Colonic mucosa (tissue), 4 donors: ENCODE data around the gene MRPL43. TPM values are rescaled to one million over a fixed set of nuclear protein-coding genes. Genes with fewer than 3 reads are reported as not detected.
A peak's percentile ranks its signal among the peaks of the same experiment; 100 is the strongest.

Experiments used
- DNase-seq: peaks from one replicate; pipeline ENCODE4 v3.0.0-alpha.2; 2020
- H3K27ac ChIP-seq: fragments of 200-600 bp; one replicate; pipeline ENCODE4 v1.8.0; 2021
- H3K27me3 ChIP-seq: fragments of 200-600 bp; one replicate; pipeline ENCODE4 v1.8.0; 2021
- H3K36me3 ChIP-seq: fragments of 200-600 bp; one replicate; pipeline ENCODE4 v1.8.0; 2021
- H3K4me1 ChIP-seq: fragments of 200-600 bp; one replicate; pipeline ENCODE4 v1.8.0; 2021; ENCODE audit warnings: mild to moderate bottlenecking
- H3K4me3 ChIP-seq: fragments of 200-600 bp; one replicate; pipeline ENCODE4 v1.8.0; 2021
- H3K9ac ChIP-seq, 2 donors: one replicate each; pipeline ENCODE4 v1.7.0; 2013; ENCODE audit warnings: control low read depth in 2 of 2, low read depth in 2 of 2, low read length in 2 of 2
- H3K9me3 ChIP-seq: fragments of 200-600 bp; one replicate; pipeline ENCODE4 v1.8.0; 2021
- CTCF ChIP-seq: fragments of 200-600 bp; IDR thresholded peaks from one replicate; pipeline ENCODE4 v1.8.0; 2022; ENCODE audit warnings: antibody characterized with exemption, mild to moderate bottlenecking
- intact Hi-C: fragments of 100-400 bp; cut with DNase I; formaldehyde crosslinking; loops from one replicate; pipeline ENCODE4 v1.14.1; 2022
- total RNA-seq, 2 donors: library from RNA; stranded (reverse); fragmentation: NEBNext Ultra II Directional in 1 of 2; extraction: Animal tissue kit (Norgen Biotek cat#: 25700) in 1 of 2; gene quantifications; one replicate each; pipeline ENCODE4 v1.2.1, GENCODE V29; 2021
- donor health status: healthy.
- donor health status: DM: no; HTN: no; CAD: no.
- donor health status: DM: no; HTN: no; CAD: no.

The MRPL43 gene
- total RNA-seq, 2 donors from 2014 or later = 71.5 to 105 TPM

- intact Hi-C loops = no loop called here
- no peak for DNase-seq
- no peak for TF ChIP-seq CTCF
- H3K36me3 ChIP-seq = no peaks in the 10 kb centered on the region
- H3K9me3 ChIP-seq = no peaks in the 10 kb centered on the region
- H3K27me3 ChIP-seq = no peaks in the 10 kb centered on the region
- peak overlapping the region; percentile 90 for H3K27ac ChIP-seq
- H3K4me1 ChIP-seq = peaks cover 8% of the 10 kb centered on the region
- peak overlapping the region; percentile 85 to 90 for H3K9ac ChIP-seq
- peak overlapping the region; percentile 76 for H3K4me3 ChIP-seq
These were observed 46.0 kb upstream of the MRPL43 start for GRCh38 chr10:101033276-101033675.

- Histone ChIP-seq H3K4me1 (peaks cover 8% of the 10 kb centered on the region), H3K36me3 (no peaks in the 10 kb centered on the region), H3K27me3 (no peaks in the 10 kb centered on the region), H3K4me3 (peak overlapping the region; percentile 76), H3K9ac (peak overlapping the region; percentile 85 to 90), H3K27ac (peak overlapping the region; percentile 90), H3K9me3 (no peaks in the 10 kb centered on the region)
- peak; percentile 61 for DNase-seq
- intact Hi-C loops = no loop called here
- no peak for TF ChIP-seq CTCF
These were observed 45.4 kb upstream of the MRPL43 start for GRCh38 chr10:101032637-101033224.

- no peak for TF ChIP-seq CTCF
- Histone ChIP-seq H3K27ac (peak overlapping the region; percentile 90), H3K9ac (peak overlapping the region; percentile 85 to 90), H3K9me3 (no peaks in the 10 kb centered on the region), H3K27me3 (no peaks in the 10 kb centered on the region), H3K4me3 (peak overlapping the region; percentile 76), H3K36me3 (no peaks in the 10 kb centered on the region), H3K4me1 (peaks cover 8% of the 10 kb centered on the region)
- intact Hi-C loops = no loop called here
- DNase-seq = peak; percentile 77
These were observed 44.7 kb upstream of the MRPL43 start for GRCh38 chr10:101031796-101032636.

- Histone ChIP-seq H3K4me1 (peaks cover 8% of the 10 kb centered on the region), H3K27ac (peak within 1 kb of the TSS; percentile 90), H3K27me3 (no peaks in the 10 kb centered on the region), H3K9me3 (no peaks in the 10 kb centered on the region), H3K36me3 (no peaks in the 10 kb centered on the region), H3K4me3 (peak within 1 kb of the TSS; percentile 76), H3K9ac (peak within 1 kb of the TSS; percentile 85 to 90)
- TF ChIP-seq CTCF = no peak
- peak; percentile 99 for DNase-seq
- intact Hi-C loops = no loop called here
These were observed 44.0 kb upstream of the MRPL43 start, which contains the start of the genes PDZD7 and SFXN3 for GRCh38 chr10:101031128-101031795. Gene PDZD7, minus strand, starts transcription at chr10:101031129. Its CDS starts 910 bp downstream, at chr10:101030219. Gene SFXN3, plus strand, starts transcription at chr10:101031234. Its CDS starts 3,461 bp downstream, at chr10:101034695.

GRCh38 chr10:101030496-101031127, 43.3 kb upstream of the MRPL43 start:
- intact Hi-C loops = no loop called here
- Histone ChIP-seq H3K9ac (peak overlapping the region in 1 of 2 donors; percentile 85), H3K4me1 (peaks cover 8% of the 10 kb centered on the region)

More at GRCh38 chr10:101030496-101031127, 43.3 kb upstream of the MRPL43 start:
- Histone ChIP-seq H3K9me3 (no peaks in the 10 kb centered on the region), H3K27ac (peak overlapping the region; percentile 90), H3K36me3 (no peaks in the 10 kb centered on the region), H3K4me3 (peak overlapping the region; percentile 76), H3K27me3 (no peaks in the 10 kb centered on the region)
- DNase-seq = no peak
- no peak for TF ChIP-seq CTCF
